ENCODE data around the gene EPHA6. TPM values are rescaled to one million over a fixed set of nuclear protein-coding genes. Genes with fewer than 3 reads are reported as not detected.

Gene EPHA6
- total and polyA plus RNA-seq, 9 donors = 2.0 to 20.9 (median 9.2) TPM

- Histone ChIP-seq H3K4me3 (no peak overlapping the region), H3K9me3 (no peaks in the 10 kb centered on the region), H3K4me1 (ENCODE audit: insufficient read depth) (no peaks in the 10 kb centered on the region), H3K27me3 (no peaks in the 10 kb centered on the region), H3K27ac (no peak overlapping the region), H3K36me3 (no peaks in the 10 kb centered on the region)
- DNase-seq = no peak
- 82 to 84% (median 83%) methylated on average over 2 of the region's 2 CpGs for WGBS, 3 donors
- no peak for TF ChIP-seq POLR2A (IDR thresholded peaks at IDR 0.05)
- TF ChIP-seq EP300 (IDR thresholded peaks at IDR 0.05) = no peak
- no peak for TF ChIP-seq CTCF (IDR thresholded peaks at IDR 0.05)
- intact Hi-C loops (cut with DNase I) = no loop called here
These were observed 51.2 kb downstream of the EPHA6 start for GRCh38 chr3:96865605-96866004.

- Histone ChIP-seq H3K36me3 (no peaks in the 10 kb centered on the region), H3K9me3 (no peaks in the 10 kb centered on the region), H3K4me3 (no peak overlapping the region), H3K4me1 (ENCODE audit: insufficient read depth) (no peaks in the 10 kb centered on the region), H3K27me3 (no peaks in the 10 kb centered on the region), H3K27ac (no peak overlapping the region)
- no peak for DNase-seq
- 45 to 56% (median 54%) methylated on average over 2 of the region's 2 CpGs for WGBS, 3 donors
- intact Hi-C loops (cut with DNase I) = no loop called here
- TF ChIP-seq EP300 (IDR thresholded peaks at IDR 0.05) (no peak), CTCF (IDR thresholded peaks at IDR 0.05) (no peak), POLR2A (IDR thresholded peaks at IDR 0.05) (no peak)
These were observed 54.9 kb downstream of the EPHA6 start for GRCh38 chr3:96869316-96869715.

GRCh38 chr3:96877510-96877909, 63.1 kb downstream of the EPHA6 start:
- TF ChIP-seq CTCF (IDR thresholded peaks at IDR 0.05) (no peak), EP300 (IDR thresholded peaks at IDR 0.05) (no peak), POLR2A (IDR thresholded peaks at IDR 0.05) (no peak)
- no peak overlapping the region for H3K27ac ChIP-seq
- H3K9me3 ChIP-seq = no peaks in the 10 kb centered on the region
- no peak for DNase-seq
- no peak overlapping the region for H3K4me3 ChIP-seq
- intact Hi-C loops (cut with DNase I) = no loop called here
- H3K27me3 ChIP-seq = no peaks in the 10 kb centered on the region
- no peaks in the 10 kb centered on the region for H3K4me1 ChIP-seq (ENCODE audit: insufficient read depth)
- H3K36me3 ChIP-seq = no peaks in the 10 kb centered on the region
- WGBS, 3 donors = 95 to 97% (median 95%) methylated on average over 4 of the region's 4 CpGs

GRCh38 chr3:96900031-96900430, 85.6 kb downstream of the EPHA6 start:
- no peak for DNase-seq
- Histone ChIP-seq H3K4me1 (ENCODE audit: insufficient read depth) (no peaks in the 10 kb centered on the region), H3K36me3 (no peaks in the 10 kb centered on the region), H3K27me3 (no peaks in the 10 kb centered on the region), H3K27ac (no peak overlapping the region), H3K9me3 (no peaks in the 10 kb centered on the region), H3K4me3 (no peak overlapping the region)
- intact Hi-C loops (cut with DNase I) = no loop called here
- 85 to 91% (median 86%) methylated on average over 1 of the region's 1 CpG for WGBS, 3 donors
- TF ChIP-seq EP300 (IDR thresholded peaks at IDR 0.05) (no peak), POLR2A (IDR thresholded peaks at IDR 0.05) (no peak), CTCF (IDR thresholded peaks at IDR 0.05) (no peak)

GRCh38 chr3:96900566-96900965, 86.2 kb downstream of the EPHA6 start:
- no peaks in the 10 kb centered on the region for H3K36me3 ChIP-seq
- WGBS, 3 donors = 54 to 69% (median 68%) methylated on average over 4 of the region's 4 CpGs
- H3K9me3 ChIP-seq = no peaks in the 10 kb centered on the region
- TF ChIP-seq POLR2A (IDR thresholded peaks at IDR 0.05) (no peak), EP300 (IDR thresholded peaks at IDR 0.05) (no peak), CTCF (IDR thresholded peaks at IDR 0.05) (no peak)
- intact Hi-C loops (cut with DNase I) = no loop called here
- H3K27ac ChIP-seq = no peak overlapping the region
- no peak for DNase-seq
- no peak overlapping the region for H3K4me3 ChIP-seq
- no peaks in the 10 kb centered on the region for H3K27me3 ChIP-seq
- no peaks in the 10 kb centered on the region for H3K4me1 ChIP-seq (ENCODE audit: insufficient read depth)
